ENCODE measurements around the gene TUBGCP2.
A peak's percentile ranks its signal among the peaks of the same experiment; 100 is the strongest.

The TUBGCP2 gene

DNA sequence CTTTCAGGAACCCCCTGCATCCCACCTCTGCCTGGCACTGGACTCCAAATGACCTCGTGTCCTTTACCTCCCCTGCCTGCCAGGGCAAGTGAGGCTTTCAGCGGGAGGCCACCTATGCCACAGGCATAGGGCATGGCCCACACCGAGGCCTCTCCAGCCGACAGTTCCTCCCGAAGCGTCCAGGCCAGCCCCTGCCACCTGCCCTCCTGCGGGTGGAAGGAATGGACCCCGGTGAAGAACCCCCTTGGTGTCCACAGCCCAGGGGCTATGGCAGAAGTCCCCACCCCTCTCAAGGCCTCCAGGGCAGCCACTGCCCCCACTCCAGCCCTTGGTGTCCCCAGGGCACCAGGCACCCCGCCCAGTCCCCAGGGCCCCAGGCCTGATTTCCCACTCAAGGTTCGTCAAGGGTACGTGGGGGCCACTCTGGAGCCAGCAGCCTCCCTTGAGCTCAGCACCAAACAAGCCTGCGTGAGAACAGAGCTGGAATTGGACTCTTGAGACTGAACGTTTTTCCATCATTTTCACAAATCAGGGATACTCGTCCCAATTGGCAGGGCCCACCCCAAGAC, 46.1 kb upstream of the TUBGCP2 start:
- DNase-seq (ENCODE audit: low read depth): no peak
- TF ChIP-seq, protein P1, sequence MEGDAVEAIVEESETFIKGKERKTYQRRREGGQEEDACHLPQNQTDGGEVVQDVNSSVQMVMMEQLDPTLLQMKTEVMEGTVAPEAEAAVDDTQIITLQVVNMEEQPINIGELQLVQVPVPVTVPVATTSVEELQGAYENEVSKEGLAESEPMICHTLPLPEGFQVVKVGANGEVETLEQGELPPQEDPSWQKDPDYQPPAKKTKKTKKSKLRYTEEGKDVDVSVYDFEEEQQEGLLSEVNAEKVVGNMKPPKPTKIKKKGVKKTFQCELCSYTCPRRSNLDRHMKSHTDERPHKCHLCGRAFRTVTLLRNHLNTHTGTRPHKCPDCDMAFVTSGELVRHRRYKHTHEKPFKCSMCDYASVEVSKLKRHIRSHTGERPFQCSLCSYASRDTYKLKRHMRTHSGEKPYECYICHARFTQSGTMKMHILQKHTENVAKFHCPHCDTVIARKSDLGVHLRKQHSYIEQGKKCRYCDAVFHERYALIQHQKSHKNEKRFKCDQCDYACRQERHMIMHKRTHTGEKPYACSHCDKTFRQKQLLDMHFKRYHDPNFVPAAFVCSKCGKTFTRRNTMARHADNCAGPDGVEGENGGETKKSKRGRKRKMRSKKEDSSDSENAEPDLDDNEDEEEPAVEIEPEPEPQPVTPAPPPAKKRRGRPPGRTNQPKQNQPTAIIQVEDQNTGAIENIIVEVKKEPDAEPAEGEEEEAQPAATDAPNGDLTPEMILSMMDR (conservative IDR thresholded peaks at IDR 0.05; ENCODE audit: control insufficient read depth, insufficient read depth, low read depth, low read length): no peak

DNA sequence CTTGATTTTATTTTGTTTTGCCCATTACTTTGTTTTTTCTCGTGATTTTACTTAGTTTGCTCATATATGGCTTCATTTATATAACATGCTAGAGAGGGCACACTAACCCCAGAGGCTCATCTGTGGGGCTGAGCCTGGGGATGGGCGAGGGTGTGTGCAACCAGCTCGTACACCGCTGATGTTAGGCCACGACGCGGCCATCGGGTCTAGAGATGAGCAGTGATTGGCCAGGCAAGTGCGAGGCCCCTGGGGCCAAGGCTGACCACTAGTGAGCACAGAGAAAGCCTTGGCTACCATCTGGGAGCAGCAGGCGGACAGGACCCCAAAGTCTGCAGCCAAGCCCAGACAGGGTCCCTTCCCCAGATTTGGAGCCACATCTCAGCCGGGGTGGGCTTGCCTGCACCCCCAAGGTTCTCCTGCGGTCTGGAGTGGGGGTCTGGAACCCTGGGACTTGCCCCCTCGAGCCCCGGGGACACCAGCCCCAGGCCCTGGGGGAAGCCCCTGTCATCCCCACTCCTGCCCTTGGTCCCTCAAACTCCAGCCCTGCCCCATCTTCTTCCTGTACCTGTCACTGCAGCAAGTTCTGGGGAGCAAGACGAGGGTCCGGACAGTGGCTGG, 45.4 kb upstream of the TUBGCP2 start:
- H3K4me3 ChIP-seq (ENCODE audit: control insufficient read depth, low read depth, low read length): no peak overlapping the region
- DNase-seq (ENCODE audit: low read depth): no peak
- TF ChIP-seq, protein P1 (conservative IDR thresholded peaks at IDR 0.05; ENCODE audit: control insufficient read depth, insufficient read depth, low read depth, low read length): no peak

More for the DNA sequence above, 46.1 kb upstream of the TUBGCP2 start:
- H3K4me3 ChIP-seq (ENCODE audit: control insufficient read depth, low read depth, low read length): no peak overlapping the region

DNA sequence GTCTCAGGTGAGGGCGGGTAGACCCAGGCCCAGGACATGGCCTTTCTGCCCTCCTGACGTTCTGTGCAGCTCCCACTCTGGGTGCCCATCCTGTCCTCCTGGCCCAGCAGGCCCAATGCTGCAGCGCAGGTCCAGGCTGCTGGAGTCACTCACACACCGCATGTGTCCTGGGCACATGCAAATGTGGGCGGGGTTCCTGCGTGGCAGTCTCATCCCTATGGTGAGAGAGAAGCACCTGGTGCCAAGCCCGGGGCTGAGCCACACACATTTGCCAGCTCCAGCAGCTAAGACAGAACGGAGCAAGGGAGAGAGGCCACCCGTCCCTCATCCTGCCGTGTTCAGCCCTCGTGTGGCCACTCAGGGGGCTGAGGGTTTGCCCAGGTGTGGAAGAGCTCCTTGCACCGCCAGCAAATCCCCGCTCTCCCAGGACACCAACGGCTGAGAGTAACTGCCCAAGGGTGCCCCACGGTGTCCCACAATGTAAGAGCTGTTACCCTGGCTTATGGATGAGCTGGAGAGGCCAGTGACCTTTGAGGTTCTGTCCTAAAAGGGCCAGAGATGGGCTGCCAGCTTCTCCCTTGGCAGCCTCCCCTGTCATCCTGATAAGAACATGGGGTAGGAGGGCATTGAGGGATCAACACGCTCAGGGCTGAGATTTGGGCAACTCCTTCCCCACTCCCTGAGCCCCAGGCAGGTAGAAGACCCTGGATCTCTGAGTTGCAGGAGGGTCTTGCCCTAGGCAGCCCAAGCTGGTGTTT, 44.7 kb upstream of the TUBGCP2 start:
- TF ChIP-seq, protein P1 (conservative IDR thresholded peaks at IDR 0.05; ENCODE audit: control insufficient read depth, insufficient read depth, low read depth, low read length): no peak
- DNase-seq (ENCODE audit: low read depth): no peak
- no peak overlapping the region for H3K4me3 ChIP-seq (ENCODE audit: control insufficient read depth, low read depth, low read length)

DNA sequence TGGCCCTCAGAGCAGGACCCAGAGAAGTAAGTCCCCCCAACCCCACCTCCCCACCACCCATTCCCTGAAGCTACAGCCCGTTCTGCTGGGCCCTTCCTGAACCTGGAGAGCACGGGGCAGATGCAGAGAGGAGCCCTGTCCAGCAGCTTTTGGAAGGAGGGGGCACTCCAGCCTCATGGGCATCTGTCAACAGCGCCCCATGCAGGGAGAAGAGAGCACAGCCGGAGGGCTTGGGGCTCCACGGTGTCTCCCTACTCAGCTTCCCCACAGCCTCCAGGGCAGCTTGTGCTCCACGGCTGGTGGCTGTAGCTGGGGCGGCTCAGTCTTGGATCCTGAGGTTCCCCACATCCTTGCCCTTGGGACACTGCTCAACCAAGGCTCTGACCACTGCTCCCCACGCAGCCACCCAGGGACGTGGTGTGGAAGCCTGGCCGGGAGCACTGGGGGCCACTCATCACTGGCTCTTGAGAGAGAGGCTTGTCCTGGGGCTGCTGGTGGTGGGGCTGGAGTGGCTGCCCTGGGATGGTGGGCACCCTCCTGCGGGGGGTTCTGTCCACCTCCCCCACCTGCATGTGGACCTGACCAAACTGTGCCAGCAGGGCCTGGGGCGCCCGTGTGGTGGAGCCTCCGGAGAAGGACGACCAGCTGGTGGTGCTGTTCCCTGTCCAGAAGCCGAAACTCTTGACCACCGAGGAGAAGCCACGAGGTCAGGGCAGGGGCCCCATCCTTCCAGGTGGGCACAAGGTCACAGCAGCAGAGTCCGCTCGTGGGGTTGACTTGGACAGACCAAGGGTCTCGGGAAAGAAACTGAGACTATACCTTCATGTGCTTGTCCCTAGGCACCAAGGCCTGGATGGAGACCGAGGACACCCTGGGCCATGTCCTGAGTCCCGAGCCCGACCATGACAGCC, 43.0 kb upstream of the TUBGCP2 start:
- H3K4me3 ChIP-seq (ENCODE audit: control insufficient read depth, low read depth, low read length): no peak overlapping the region
- TF ChIP-seq, protein P1 (conservative IDR thresholded peaks at IDR 0.05; ENCODE audit: control insufficient read depth, insufficient read depth, low read depth, low read length): peak; percentile 1
- no peak for DNase-seq (ENCODE audit: low read depth)

DNA sequence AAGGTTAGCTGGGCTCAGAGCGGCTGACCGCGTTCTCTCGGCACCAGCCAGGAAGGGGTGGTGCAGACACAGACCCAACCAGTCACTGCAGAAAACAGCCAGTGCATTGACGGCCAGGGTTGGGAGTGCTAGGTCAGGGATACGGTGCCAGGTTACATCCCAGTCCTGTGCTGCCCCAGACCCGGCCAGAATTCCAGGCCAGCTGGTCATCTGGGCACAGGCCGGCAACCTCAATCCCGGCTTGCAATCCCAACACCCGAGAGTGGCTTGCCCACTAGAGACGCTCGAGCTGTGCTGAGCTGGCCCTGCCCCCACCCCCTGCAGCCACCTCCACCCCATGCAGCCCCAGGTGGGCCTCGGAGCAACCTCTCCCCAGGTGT, 42.3 kb upstream of the TUBGCP2 start:
- no peak for DNase-seq (ENCODE audit: low read depth)
- H3K4me3 ChIP-seq (ENCODE audit: control insufficient read depth, low read depth, low read length): no peak overlapping the region
- TF ChIP-seq, protein P1 (conservative IDR thresholded peaks at IDR 0.05; ENCODE audit: control insufficient read depth, insufficient read depth, low read depth, low read length): no peak

DNA sequence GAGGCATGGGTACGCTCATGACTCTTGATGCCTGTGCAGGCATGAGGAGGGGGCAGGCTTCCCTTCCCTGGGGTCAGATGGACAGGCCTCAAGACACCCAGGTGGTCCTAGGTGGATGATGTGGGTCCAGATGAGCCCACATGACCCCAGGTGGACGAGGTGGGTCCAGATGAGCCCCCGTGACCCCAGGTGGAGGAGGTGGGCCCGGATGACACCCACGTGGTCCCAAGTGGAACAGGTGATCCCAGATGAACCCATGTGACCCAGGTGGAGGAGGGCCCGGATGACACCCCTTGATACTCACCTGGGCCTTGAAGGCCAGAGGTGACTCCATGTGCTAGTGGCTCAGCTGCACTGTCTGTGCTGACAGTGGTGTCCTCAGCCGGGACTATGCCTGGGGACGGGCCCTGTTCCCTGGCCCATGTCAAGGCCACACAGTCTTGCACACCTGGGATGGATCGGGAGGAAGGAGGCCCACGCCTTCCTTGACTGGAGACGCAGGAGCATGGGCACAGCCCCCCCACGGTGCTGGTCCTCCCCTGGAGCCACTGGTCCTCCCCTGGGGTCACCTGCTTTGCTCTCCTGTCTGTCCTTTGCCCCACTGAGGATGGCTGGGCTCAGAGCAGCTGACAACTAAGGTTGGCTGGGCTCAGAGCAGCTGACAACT, 41.7 kb upstream of the TUBGCP2 start:
- no peak for DNase-seq (ENCODE audit: low read depth)
- TF ChIP-seq, protein P1 (conservative IDR thresholded peaks at IDR 0.05; ENCODE audit: control insufficient read depth, insufficient read depth, low read depth, low read length): no peak
- H3K4me3 ChIP-seq (ENCODE audit: control insufficient read depth, low read depth, low read length): no peak overlapping the region

Data from fibroblast of mammary gland (primary cell).